Duodenal mucosa (tissue), 2 donors: ENCODE results near the gene ESRRB.

ENCODE experiments used
- H3K27ac ChIP-seq: one replicate; pipeline ENCODE4 v1.7.0; 2013; ENCODE audit warnings: low read depth, low read length
- H3K27me3 ChIP-seq, 2 donors: one replicate each; pipeline ENCODE4 v1.7.0; 2013; ENCODE audit warnings: low read length in 2 of 2, control low read depth in 1 of 2; ENCODE audit not compliant: insufficient read depth in 2 of 2, control insufficient read depth in 1 of 2
- H3K36me3 ChIP-seq, 2 donors: one replicate each; pipeline ENCODE4 v1.7.0; 2013; ENCODE audit warnings: low read length in 2 of 2, control low read depth in 1 of 2; ENCODE audit not compliant: insufficient read depth in 2 of 2, control insufficient read depth in 1 of 2
- H3K4me1 ChIP-seq, 2 donors: one replicate each; pipeline ENCODE4 v1.7.0; 2013; ENCODE audit warnings: low read length in 2 of 2, control low read depth in 1 of 2; ENCODE audit not compliant: insufficient read depth in 2 of 2, control insufficient read depth in 1 of 2
- H3K4me3 ChIP-seq, 2 donors: one replicate each; pipeline ENCODE4 v1.7.0; 2013; ENCODE audit warnings: low read length in 2 of 2, low read depth in 1 of 2
- H3K9ac ChIP-seq, 2 donors: one replicate each; pipeline ENCODE4 v1.7.0; 2013; ENCODE audit warnings: low read length in 2 of 2, low read depth in 1 of 2
- H3K9me3 ChIP-seq, 2 donors: one replicate each; pipeline ENCODE4 v1.7.0; 2013; ENCODE audit warnings: low read length in 2 of 2, control low read depth in 1 of 2; ENCODE audit not compliant: control insufficient read depth in 1 of 2

Gene ESRRB

GRCh38 chr14:76423534-76423933 is 47.6 kb downstream of the ESRRB start:
- no peak overlapping the region for H3K9ac ChIP-seq
- no peaks in the 10 kb centered on the region for H3K27me3 ChIP-seq
- H3K4me3 ChIP-seq = no peak overlapping the region
- H3K27ac ChIP-seq = no peak overlapping the region
- no peaks in the 10 kb centered on the region for H3K36me3 ChIP-seq
- no peaks in the 10 kb centered on the region for H3K9me3 ChIP-seq
- no peaks in the 10 kb centered on the region for H3K4me1 ChIP-seq

- Histone ChIP-seq H3K4me3 (no peak overlapping the region), H3K27me3 (no peaks in the 10 kb centered on the region), H3K27ac (no peak overlapping the region), H3K36me3 (no peaks in the 10 kb centered on the region), H3K4me1 (no peaks in the 10 kb centered on the region), H3K9me3 (no peaks in the 10 kb centered on the region), H3K9ac (no peak overlapping the region)
These were observed 48.4 kb downstream of the ESRRB start for GRCh38 chr14:76424359-76424758.

GRCh38 chr14:76426161-76426696 is 50.3 kb downstream of the ESRRB start:
- Histone ChIP-seq H3K9me3 (no peaks in the 10 kb centered on the region), H3K27me3 (no peaks in the 10 kb centered on the region), H3K4me1 (no peaks in the 10 kb centered on the region), H3K4me3 (no peak overlapping the region), H3K9ac (no peak overlapping the region), H3K27ac (no peak overlapping the region), H3K36me3 (no peaks in the 10 kb centered on the region)

- no peaks in the 10 kb centered on the region for H3K36me3 ChIP-seq
- H3K4me1 ChIP-seq = no peaks in the 10 kb centered on the region
- no peak overlapping the region for H3K9ac ChIP-seq
- no peaks in the 10 kb centered on the region for H3K9me3 ChIP-seq
- H3K27me3 ChIP-seq = no peaks in the 10 kb centered on the region
- H3K27ac ChIP-seq = no peak overlapping the region
- H3K4me3 ChIP-seq = no peak overlapping the region
These were observed 52.7 kb downstream of the ESRRB start for GRCh38 chr14:76428611-76429010.

GRCh38 chr14:76430017-76430416 is 54.1 kb downstream of the ESRRB start:
- no peaks in the 10 kb centered on the region for H3K27me3 ChIP-seq
- no peak overlapping the region for H3K4me3 ChIP-seq
- no peaks in the 10 kb centered on the region for H3K4me1 ChIP-seq
- H3K36me3 ChIP-seq = no peaks in the 10 kb centered on the region
- H3K27ac ChIP-seq = no peak overlapping the region
- H3K9ac ChIP-seq = no peak overlapping the region
- H3K9me3 ChIP-seq = no peaks in the 10 kb centered on the region

- no peaks in the 10 kb centered on the region for H3K36me3 ChIP-seq
- no peaks in the 10 kb centered on the region for H3K27me3 ChIP-seq
- no peak overlapping the region for H3K27ac ChIP-seq
- H3K4me1 ChIP-seq = no peaks in the 10 kb centered on the region
- no peaks in the 10 kb centered on the region for H3K9me3 ChIP-seq
- H3K9ac ChIP-seq = no peak overlapping the region
- no peak overlapping the region for H3K4me3 ChIP-seq
These were observed 54.6 kb downstream of the ESRRB start for GRCh38 chr14:76430475-76430980.

- Histone ChIP-seq H3K4me1 (no peaks in the 10 kb centered on the region), H3K4me3 (no peak overlapping the region), H3K27ac (no peak overlapping the region), H3K36me3 (no peaks in the 10 kb centered on the region), H3K9ac (no peak overlapping the region), H3K27me3 (no peaks in the 10 kb centered on the region), H3K9me3 (no peaks in the 10 kb centered on the region)
These were observed 55.6 kb downstream of the ESRRB start for GRCh38 chr14:76431538-76431937.

GRCh38 chr14:76432827-76433752 is 57.2 kb downstream of the ESRRB start:
- H3K27me3 ChIP-seq = no peaks in the 10 kb centered on the region
- no peaks in the 10 kb centered on the region for H3K9me3 ChIP-seq
- H3K36me3 ChIP-seq = no peaks in the 10 kb centered on the region
- H3K4me1 ChIP-seq = no peaks in the 10 kb centered on the region
- H3K9ac ChIP-seq = no peak overlapping the region
- H3K4me3 ChIP-seq = no peak overlapping the region
- H3K27ac ChIP-seq = no peak overlapping the region

- H3K9ac ChIP-seq = no peak overlapping the region
- no peak overlapping the region for H3K27ac ChIP-seq
- no peaks in the 10 kb centered on the region for H3K9me3 ChIP-seq
These were observed 58.3 kb downstream of the ESRRB start for GRCh38 chr14:76434220-76434619.

GRCh38 chr14:76439237-76439775 is 63.4 kb downstream of the ESRRB start:
- H3K27me3 ChIP-seq = no peaks in the 10 kb centered on the region
- H3K27ac ChIP-seq = no peak overlapping the region

More at GRCh38 chr14:76434220-76434619, 58.3 kb downstream of the ESRRB start:
- Histone ChIP-seq H3K36me3 (no peaks in the 10 kb centered on the region), H3K27me3 (no peaks in the 10 kb centered on the region), H3K4me1 (no peaks in the 10 kb centered on the region), H3K4me3 (no peak overlapping the region)

More at GRCh38 chr14:76439237-76439775, 63.4 kb downstream of the ESRRB start:
- H3K9ac ChIP-seq = no peak overlapping the region
- no peak overlapping the region for H3K4me3 ChIP-seq
- no peaks in the 10 kb centered on the region for H3K36me3 ChIP-seq
- H3K9me3 ChIP-seq = no peaks in the 10 kb centered on the region
- H3K4me1 ChIP-seq = no peaks in the 10 kb centered on the region
